Mammary epithelial cell (primary cell): Measurements from ENCODE around the gene LIN7A.

Source experiments
- CTCF ChIP-seq, 2 donors: IDR thresholded peaks in 1 of 2; conservative IDR thresholded peaks in 1 of 2; 2 replicates each; pipeline ENCODE4 v1.5.1; 2011 to 2012; ENCODE audit warnings: inconsistent platforms in 2 of 2, low read length in 2 of 2, mild to moderate bottlenecking in 2 of 2, control low read depth in 1 of 2, low read depth in 1 of 2; ENCODE audit not compliant: insufficient read depth in 1 of 2; ENCODE audit errors: extremely low read depth in 1 of 2
- EZH2 ChIP-seq: IDR thresholded peaks from 2 replicates; pipeline ENCODE4 v1.6.1; 2012; ENCODE audit warnings: low read length, inconsistent platforms, borderline replicate concordance

- TF ChIP-seq CTCF (conservative IDR thresholded peaks at IDR 0.05 in 1 of 2, IDR thresholded peaks at IDR 0.05 in 1 of 2; ENCODE audit: extremely low read depth in 1 of 2, insufficient read depth in 1 of 2, low read depth in 1 of 2, low read length in 2 of 2) (no peak), EZH2 (no peak)
Measured at GRCh38 chr12:80791863-80792262, 145.9 kb downstream of the LIN7A start.
